ENCODE results near the gene RNF19B.

- TF ChIP-seq CTCF (IDR thresholded peaks at IDR 0.05) (no peak), EZH2phosphoT487 (IDR thresholded peaks at IDR 0.05) (no peak), EZH2 (IDR thresholded peaks at IDR 0.05) (no peak)
These were observed 24.8 kb upstream of the RNF19B start for GRCh38 chr1:32989160-32990050.
